ENCODE data around the gene STPG4.

- TF ChIP-seq, protein P1, sequence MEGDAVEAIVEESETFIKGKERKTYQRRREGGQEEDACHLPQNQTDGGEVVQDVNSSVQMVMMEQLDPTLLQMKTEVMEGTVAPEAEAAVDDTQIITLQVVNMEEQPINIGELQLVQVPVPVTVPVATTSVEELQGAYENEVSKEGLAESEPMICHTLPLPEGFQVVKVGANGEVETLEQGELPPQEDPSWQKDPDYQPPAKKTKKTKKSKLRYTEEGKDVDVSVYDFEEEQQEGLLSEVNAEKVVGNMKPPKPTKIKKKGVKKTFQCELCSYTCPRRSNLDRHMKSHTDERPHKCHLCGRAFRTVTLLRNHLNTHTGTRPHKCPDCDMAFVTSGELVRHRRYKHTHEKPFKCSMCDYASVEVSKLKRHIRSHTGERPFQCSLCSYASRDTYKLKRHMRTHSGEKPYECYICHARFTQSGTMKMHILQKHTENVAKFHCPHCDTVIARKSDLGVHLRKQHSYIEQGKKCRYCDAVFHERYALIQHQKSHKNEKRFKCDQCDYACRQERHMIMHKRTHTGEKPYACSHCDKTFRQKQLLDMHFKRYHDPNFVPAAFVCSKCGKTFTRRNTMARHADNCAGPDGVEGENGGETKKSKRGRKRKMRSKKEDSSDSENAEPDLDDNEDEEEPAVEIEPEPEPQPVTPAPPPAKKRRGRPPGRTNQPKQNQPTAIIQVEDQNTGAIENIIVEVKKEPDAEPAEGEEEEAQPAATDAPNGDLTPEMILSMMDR (IDR thresholded peaks at IDR 0.05), result no peak
- no peak for TF ChIP-seq POLR2A (IDR thresholded peaks at IDR 0.05)
Observed at GRCh38 chr2:47092465-47092864, 62.6 kb downstream of the STPG4 start.

Data from Peyer's patch (tissue), 4 donors.